Right lobe of liver (tissue), 4 donors: Measurements from ENCODE around the gene KRTAP3-1.

Experiments used
- POLR2A ChIP-seq: fragments of 450-650 bp; IDR thresholded peaks from one replicate; pipeline ENCODE4 v1.6.1; 2017; ENCODE audit warnings: antibody characterized with exemption, mild to moderate bottlenecking
- TF ChIP-seq, protein P1 (sequence below), 4 donors: fragments of 200-600 bp in 3 of 4; fragments of 450-650 bp in 1 of 4; IDR thresholded peaks; one replicate each; pipeline versions ENCODE4 v1.5.1 to v1.8.0; 2016 to 2022; ENCODE audit warnings: antibody characterized with exemption in 4 of 4, mild to moderate bottlenecking in 2 of 4
- donor health status: DM: no; HTN: no; CAD: no.
- donor health status: DM: no; HTN: no; CAD: no.
- donor health status: DM: no; HTN: yes; CAD: no.

DNA sequence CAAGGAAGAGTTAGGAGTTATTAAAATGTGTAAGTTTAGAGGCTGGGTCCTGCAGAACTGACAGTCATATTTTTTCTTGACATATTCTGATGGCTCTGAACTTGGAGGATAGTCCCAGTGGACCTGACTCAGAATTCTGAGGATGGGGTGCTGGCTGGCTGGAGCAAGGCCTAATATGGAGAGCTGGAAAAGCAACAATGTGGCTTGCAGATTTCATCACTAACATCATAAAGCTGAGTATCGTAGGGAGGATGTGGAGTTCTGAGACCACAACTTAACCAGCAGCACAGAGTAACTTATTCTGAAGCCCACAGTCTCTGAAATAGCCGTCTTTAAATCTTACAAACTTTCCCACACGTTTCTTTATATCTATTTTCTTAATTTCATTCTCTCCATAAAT is 15.8 kb upstream of the KRTAP3-1 start:
- TF ChIP-seq, protein P1, sequence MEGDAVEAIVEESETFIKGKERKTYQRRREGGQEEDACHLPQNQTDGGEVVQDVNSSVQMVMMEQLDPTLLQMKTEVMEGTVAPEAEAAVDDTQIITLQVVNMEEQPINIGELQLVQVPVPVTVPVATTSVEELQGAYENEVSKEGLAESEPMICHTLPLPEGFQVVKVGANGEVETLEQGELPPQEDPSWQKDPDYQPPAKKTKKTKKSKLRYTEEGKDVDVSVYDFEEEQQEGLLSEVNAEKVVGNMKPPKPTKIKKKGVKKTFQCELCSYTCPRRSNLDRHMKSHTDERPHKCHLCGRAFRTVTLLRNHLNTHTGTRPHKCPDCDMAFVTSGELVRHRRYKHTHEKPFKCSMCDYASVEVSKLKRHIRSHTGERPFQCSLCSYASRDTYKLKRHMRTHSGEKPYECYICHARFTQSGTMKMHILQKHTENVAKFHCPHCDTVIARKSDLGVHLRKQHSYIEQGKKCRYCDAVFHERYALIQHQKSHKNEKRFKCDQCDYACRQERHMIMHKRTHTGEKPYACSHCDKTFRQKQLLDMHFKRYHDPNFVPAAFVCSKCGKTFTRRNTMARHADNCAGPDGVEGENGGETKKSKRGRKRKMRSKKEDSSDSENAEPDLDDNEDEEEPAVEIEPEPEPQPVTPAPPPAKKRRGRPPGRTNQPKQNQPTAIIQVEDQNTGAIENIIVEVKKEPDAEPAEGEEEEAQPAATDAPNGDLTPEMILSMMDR (IDR thresholded peaks at IDR 0.05), result no peak
- TF ChIP-seq POLR2A, result no peak
